ENCODE results near the gene ACAN.
A peak's percentile ranks its signal among the peaks of the same experiment; 100 is the strongest.

ACAN gene

DNA sequence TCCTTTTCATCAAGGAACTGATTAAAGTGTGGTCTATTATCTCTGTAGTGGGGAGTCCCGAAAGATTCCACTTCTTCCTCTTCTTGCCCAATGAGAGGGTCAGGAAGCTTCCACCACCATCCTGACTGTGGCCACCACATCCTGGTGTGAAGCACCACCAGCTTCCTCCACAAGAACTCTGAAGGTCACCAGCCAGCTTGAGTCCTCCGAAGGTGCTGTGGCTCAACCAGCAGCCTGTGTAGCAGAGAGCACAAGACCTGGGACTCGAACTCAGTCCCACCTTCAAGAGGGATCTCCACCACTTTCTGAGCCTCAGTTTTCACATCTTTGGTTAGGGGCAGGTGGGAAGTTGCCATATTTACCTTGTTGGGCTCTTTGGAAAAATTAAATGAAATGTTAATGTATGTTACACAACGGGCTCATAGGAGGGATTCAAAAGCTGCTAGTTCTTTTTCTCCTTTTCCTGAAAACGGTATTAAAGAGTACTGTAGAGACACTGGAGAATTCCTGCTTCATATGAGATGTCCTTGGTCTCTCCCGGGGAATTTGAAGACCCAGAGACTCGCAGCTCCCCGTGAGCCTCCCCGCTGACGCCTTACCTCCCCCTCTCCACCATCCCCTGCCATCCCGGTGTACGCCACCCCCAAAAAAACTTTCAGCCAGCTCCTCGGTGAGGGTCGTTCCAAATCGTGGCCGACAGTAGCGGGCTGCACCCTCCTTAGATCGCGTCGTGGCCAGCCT is 816 bp upstream of the ACAN start:
- DNase-seq: no peak

- no peak for DNase-seq
Observed at GRCh38 chr15:88802991-88803240, 320 bp upstream of the ACAN start.

GRCh38 chr15:88803920-88804247 is 648 bp downstream of the ACAN start:
- no peak for DNase-seq

GRCh38 chr15:88804257-88804656 is 1.0 kb downstream of the ACAN start:
- DNase-seq: no peak

GRCh38 chr15:88805031-88805780 is 2.0 kb downstream of the ACAN start:
- no peak for DNase-seq

DNA sequence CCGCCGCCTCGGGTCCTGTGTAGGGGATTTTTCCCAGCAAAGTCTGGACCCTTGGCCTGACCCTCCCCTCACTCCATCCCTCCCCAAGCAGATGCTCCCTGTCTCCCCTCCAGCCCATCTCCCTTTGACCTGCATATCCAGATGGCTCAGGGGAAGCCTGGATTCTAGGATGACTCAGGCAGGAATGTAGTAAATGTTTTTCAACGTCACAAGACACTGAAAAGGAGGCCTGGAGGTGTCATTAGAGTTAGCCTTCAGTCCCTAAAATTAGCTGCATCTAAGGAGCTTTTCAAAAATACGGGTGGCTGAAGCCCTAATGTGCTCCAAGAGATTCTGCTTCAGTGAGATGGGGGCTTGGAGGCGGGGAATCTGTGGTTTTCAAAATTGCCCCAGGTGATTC is 7.2 kb downstream of the ACAN start:
- peak; percentile 62 for DNase-seq

DNA sequence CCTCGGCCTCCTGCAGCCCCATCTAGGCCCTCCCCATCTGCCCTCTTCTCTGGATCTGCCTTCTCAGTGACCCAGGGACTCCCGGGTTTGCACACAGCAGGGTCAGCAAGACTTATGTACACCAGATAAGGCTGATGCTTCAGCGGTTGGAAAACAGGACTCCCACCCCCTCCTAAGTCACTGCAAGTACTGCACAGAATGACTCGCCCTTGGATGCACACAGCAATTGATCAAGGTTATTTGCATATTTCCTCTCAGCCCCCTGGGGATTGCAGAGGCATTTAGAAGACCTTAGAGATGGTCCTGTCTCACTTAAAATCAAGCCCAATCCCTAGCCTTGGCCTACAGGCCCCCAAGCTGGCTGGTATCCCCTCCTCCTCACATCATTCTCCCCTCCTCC is 8.9 kb downstream of the ACAN start:
- DNase-seq: peak; percentile 55

DNA sequence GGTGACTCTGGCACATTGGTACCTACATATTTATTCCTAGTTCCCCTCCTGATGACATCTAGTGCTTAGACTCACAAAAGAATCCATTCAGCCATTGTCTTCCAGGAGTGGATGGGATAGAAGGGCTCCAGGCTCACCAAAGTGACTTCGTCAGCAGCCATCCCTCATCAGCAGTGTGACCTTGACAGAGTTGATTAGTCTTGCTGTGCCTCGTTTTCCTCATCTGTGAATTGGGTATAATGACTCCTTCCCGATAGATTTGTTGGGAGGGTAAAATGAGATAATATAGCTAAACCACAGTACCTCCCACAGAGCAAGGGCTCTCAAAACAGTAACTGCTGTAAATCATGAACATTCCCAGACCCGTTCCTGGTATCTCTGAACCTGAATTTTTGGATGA is 10.7 kb downstream of the ACAN start:
- no peak for DNase-seq

- no peak for DNase-seq
Observed at GRCh38 chr15:88814393-88814792, 11.2 kb downstream of the ACAN start.

GRCh38 chr15:88818920-88819319 is 15.7 kb downstream of the ACAN start:
- DNase-seq: no peak

GRCh38 chr15:88821993-88822392 is 18.8 kb downstream of the ACAN start:
- no peak for DNase-seq

GRCh38 chr15:88828791-88829190 is 25.6 kb downstream of the ACAN start:
- peak; percentile 32 for DNase-seq

GRCh38 chr15:88830016-88830415 is 26.8 kb downstream of the ACAN start:
- no peak for DNase-seq

DNA sequence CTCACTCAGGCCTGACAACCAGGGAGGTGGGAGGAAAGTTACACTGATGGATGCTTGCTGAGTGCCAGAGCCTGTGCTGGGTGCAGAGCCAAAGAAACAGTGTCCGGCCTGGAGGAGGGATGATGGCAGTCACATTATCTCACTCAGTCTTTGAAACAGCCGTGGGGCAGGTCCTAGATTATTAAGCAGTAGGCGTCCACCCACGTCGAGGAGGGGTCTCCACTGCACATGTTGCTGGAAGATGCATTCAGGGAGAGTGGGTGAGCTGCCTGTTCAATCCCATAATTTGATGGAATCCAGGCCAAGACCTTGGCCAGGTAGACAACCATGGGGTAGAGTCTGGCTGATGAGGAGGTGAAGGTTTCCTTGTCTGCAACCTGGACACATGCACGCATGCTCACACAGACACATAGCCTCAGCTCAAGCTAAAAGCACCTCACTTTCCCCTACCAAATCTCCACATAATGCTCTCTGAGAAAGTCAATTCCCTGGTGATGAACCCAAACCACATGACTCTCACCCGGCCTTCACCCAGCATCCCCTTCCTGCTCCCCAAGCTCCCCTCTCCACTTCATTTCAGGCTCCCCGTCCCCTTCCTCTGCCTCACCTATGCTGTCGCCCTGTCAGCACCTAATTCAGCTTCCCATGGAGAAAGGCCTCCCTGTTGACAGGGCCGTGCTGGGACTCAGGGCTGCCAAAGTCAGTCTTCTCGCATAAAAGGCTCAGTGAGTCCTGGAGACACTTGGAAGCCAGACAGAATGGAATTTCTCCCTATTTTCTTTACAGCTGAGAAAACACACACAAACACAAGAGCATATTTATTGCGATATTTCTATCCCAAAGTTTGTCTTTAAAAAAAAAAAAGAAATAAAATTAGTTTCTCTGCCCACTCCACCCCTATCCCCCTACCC is 29.8 kb downstream of the ACAN start:
- peak; percentile 9 for DNase-seq

DNA sequence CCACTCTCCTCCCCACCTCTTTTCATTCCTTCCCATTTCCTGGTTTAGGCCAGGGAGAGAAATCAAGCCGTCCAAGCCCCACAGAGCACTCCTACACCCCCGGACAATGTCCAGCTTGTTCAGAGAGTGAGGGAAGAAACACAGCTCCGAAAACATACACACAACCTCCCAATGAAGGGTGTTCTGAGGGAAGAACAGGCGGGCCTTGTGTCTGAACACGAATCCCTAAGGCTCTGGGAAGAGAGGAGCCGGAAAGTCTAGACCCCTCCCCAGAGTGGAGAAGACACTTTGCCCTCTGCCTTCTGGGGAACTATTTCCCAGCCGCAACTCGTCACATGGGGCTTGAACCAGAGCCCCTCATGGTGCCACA is 30.5 kb downstream of the ACAN start:
- DNase-seq: no peak

DNA sequence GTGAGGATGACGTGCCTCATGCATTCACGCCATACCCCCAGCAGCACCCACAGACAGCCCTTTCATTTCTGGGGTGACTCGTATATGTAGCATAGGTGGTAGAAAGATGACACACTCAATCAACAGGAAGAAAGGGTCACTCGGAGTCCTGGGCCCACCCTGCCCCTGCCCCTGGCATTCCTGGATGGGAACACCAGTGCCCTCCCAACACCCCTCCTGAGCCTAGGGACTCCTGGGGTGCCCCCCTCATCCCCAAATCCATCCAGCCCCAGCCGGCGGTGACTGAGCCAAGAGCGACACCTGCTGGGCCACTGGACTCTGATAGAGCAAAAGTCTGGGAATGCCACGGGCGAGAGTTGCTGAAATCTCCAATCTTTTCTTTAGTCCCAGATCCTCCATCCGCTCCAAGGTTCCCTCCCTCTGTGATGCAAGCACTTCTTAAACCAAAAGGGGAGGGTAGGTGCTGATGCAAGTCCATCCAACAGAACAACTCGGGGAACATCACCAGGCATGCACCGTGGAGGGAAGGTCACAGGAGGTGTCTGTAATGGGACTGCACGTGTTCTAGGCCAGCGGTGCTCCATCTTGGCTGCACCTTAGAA is 31.1 kb downstream of the ACAN start:
- DNase-seq: peak; percentile 64

- DNase-seq: peak; percentile 11
Observed at GRCh38 chr15:88835119-88835518, 31.9 kb downstream of the ACAN start.

- peak; percentile 62 for DNase-seq
Observed at GRCh38 chr15:88835646-88836045, 32.4 kb downstream of the ACAN start.

DNA sequence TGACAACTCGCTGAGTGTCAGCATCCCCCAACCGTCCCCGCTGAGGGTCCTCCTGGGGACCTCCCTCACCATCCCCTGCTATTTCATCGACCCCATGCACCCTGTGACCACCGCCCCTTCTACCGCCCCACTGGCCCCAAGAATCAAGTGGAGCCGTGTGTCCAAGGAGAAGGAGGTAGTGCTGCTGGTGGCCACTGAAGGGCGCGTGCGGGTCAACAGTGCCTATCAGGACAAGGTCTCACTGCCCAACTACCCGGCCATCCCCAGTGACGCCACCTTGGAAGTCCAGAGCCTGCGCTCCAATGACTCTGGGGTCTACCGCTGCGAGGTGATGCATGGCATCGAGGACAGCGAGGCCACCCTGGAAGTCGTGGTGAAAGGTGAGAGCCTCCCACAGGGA is 35.4 kb downstream of the ACAN start:
- no peak for DNase-seq

DNA sequence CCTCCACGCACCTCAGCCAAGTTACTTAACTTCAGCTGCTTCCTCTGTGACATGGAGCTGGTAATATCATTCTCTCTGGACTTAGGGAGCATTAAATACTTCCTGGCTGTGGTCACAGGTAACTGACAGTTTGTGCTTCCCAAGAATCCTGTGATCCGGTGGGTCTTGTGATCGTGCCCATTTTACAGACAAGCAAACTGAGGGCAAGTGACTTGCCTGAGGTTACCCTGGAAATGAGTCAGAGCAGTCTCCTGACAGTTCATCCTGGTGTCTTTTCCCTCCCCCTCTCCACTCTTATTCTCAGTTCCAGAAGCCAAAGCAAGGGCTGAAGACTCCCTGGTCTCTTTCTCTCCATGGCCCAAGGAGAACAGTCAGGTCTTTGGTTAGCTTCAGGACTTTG is 35.9 kb downstream of the ACAN start:
- DNase-seq: no peak

DNA sequence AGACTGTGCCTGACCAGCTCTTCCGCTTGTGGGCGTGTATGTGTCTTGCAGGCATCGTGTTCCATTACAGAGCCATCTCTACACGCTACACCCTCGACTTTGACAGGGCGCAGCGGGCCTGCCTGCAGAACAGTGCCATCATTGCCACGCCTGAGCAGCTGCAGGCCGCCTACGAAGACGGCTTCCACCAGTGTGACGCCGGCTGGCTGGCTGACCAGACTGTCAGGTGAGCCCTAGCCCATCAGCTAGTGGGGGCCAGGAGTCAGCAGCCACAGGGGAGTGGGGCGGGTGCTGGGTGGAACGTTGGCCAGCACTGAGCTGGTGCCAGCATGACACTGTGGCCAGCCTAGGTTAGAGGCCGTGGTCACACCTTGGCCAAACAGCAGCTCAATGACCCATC is 36.7 kb downstream of the ACAN start:
- no peak for DNase-seq

- DNase-seq: no peak
Observed at GRCh38 chr15:88841236-88841635, 38.0 kb downstream of the ACAN start.

DNA sequence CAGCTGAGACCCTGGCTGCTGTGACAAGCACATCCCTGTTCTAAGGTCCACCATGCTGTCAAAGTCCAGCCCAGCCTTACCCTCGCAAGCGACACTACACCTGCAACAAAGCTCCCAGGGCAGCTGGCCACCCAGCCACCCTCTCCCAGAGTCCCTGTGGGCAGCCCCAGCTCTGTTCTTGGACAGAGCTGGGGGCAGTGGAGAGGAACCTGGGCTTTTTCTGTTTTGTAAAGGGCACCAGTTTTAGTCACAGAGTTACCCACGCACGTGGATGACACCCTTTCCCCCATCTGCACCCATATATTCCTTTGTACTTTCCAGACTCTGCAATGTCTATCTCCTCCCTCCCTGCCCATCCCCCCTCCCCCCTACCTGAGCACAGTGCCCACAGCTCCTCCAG is 38.9 kb downstream of the ACAN start:
- DNase-seq: no peak
